Measurements from ENCODE around the gene C1QTNF6.
A peak's percentile ranks its signal among the peaks of the same experiment; 100 is the strongest.
"Not testable (repeated sequence)": the region's sequence is repeated elsewhere in the genome, so short reads cannot be mapped to it uniquely, and the experiment has no call there.

C1QTNF6 gene

GRCh38 chr22:37187891-37188761 is at the start of gene C1QTNF6:
Gene C1QTNF6, minus strand, starts transcription at chr22:37188247. Its CDS starts 34 bp downstream, at chr22:37188213.
- TF ChIP-seq, protein P1, sequence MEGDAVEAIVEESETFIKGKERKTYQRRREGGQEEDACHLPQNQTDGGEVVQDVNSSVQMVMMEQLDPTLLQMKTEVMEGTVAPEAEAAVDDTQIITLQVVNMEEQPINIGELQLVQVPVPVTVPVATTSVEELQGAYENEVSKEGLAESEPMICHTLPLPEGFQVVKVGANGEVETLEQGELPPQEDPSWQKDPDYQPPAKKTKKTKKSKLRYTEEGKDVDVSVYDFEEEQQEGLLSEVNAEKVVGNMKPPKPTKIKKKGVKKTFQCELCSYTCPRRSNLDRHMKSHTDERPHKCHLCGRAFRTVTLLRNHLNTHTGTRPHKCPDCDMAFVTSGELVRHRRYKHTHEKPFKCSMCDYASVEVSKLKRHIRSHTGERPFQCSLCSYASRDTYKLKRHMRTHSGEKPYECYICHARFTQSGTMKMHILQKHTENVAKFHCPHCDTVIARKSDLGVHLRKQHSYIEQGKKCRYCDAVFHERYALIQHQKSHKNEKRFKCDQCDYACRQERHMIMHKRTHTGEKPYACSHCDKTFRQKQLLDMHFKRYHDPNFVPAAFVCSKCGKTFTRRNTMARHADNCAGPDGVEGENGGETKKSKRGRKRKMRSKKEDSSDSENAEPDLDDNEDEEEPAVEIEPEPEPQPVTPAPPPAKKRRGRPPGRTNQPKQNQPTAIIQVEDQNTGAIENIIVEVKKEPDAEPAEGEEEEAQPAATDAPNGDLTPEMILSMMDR (conservative IDR thresholded peaks at IDR 0.05; ENCODE audit: low read length): no peak
- DNase-seq (ENCODE audit: low read depth): peak; percentile 43
- peak within 1 kb of the TSS; percentile 62 for H3K4me3 ChIP-seq (ENCODE audit: low read length)

DNA sequence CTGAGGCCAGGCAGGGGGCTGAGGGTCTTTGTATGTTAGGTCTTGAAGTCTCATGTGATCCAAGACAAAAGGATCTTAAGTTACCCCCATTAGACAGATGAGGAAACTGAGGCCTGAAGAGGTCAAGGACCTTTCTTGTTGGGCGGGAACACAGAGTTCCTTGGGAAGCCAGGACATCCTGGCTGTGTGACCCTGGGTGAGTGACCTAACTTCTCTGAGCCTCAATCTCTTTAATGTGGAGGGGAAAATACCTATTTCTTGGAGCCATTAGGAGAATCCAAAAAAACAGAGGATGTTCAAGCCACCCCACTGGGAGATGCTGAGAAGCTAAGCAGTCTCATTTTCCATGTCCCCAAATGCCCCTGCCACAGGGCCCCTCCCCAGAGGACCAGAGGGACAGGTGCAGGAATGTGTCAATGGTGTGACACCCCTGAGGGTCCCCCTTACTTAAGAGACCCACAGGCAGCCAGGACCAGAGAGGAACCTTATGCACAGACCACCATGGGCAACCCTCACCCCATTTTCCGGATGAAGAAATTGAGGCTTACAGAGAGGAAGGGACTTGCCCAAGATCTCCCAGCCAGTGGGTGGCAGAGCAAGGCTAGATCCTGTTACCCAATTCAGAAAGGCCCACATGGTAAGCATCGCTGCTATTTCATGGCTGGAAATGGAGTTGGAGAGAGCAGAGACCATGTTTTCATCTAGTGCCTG is 48.0 kb upstream of the C1QTNF6 start:
- TF ChIP-seq, protein P1 (conservative IDR thresholded peaks at IDR 0.05; ENCODE audit: low read length): no peak
- H3K4me3 ChIP-seq (ENCODE audit: low read length): no peak overlapping the region
- DNase-seq (ENCODE audit: low read depth): no peak

- TF ChIP-seq, protein P1 (conservative IDR thresholded peaks at IDR 0.05; ENCODE audit: low read length): no peak
- no peak overlapping the region for H3K4me3 ChIP-seq (ENCODE audit: low read length)
- no peak for DNase-seq (ENCODE audit: low read depth)
Measured at GRCh38 chr22:37234736-37235711, 47.0 kb upstream of the C1QTNF6 start.

DNA sequence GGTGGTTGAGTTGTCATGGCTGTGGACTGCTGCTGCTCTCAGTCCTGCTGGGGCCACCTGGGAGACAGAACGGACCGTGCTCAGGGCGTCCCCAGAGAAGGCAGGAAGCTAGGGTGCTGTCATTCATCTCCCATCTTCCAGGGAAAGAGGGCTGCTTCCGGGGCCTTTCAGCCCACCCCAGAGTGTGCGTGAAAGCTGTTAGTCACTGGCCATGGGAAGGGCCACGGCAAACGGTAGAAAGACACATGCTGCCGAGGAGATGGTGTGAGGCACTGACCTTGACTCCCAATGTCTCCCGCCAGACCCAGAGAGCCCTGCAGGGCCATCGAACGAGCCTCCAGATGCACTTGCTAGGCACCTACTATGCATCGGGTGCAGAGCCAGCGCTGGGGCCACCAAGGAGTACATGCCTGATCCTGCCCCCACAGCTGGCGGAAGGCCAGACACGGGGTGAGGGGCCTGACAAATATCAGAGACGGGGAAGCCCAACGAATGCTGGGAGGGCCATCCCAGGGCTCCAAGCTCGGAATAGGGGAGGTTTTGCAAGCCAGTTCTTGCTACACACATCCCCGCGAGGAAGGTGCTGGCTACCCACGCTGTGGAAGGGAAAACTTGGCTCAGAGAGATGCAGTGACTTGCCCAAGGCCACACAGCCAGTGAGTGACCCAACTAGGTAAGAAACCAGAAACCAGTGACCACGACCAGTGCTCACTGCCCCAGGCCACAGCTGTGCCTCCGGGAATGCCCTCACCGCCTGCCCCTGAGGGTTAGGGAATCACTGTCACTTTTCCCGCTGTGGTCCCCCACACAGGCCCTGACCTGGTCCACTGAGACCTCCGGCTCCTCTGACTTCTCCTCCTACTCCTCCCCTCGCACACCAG is 45.9 kb upstream of the C1QTNF6 start:
- TF ChIP-seq, protein P1 (conservative IDR thresholded peaks at IDR 0.05; ENCODE audit: low read length): no peak
- H3K4me3 ChIP-seq (ENCODE audit: low read length): no peak overlapping the region
- no peak for DNase-seq (ENCODE audit: low read depth)

GRCh38 chr22:37233371-37233750 is 45.3 kb upstream of the C1QTNF6 start:
- DNase-seq (ENCODE audit: low read depth); H3K4me3 ChIP-seq (ENCODE audit: low read length): not testable (repeated sequence)

- TF ChIP-seq, protein P1 (conservative IDR thresholded peaks at IDR 0.05; ENCODE audit: low read length): no peak
- DNase-seq (ENCODE audit: low read depth): no peak
- H3K4me3 ChIP-seq (ENCODE audit: low read length): no peak overlapping the region
Measured at GRCh38 chr22:37232140-37232998, 44.3 kb upstream of the C1QTNF6 start.
